ENCODE results near the gene FADS1. TPM values are rescaled to one million over a fixed set of nuclear protein-coding genes. Genes with fewer than 3 reads are reported as not detected.

The FADS1 gene
- total RNA-seq, 1 experiment from 2014 or later = 150 TPM

- H3K4me2 ChIP-seq = no peak overlapping the region
- no TSS peak for BruUV-seq (replicated peaks)
Observed at GRCh38 chr11:61775606-61776554, 40.9 kb downstream of the FADS1 start.

GRCh38 chr11:61775106-61775505 lies 41.7 kb downstream of the FADS1 start:
- CTCF ChIA-PET = interaction anchor here (0.9 kb wide), 1 partner anchor 305 kb away, joined by 3 read pairs; no protein-coding TSS in a partner anchor
- H3K79me2 ChIP-seq (ENCODE audit: low read depth) = no peaks in the 10 kb centered on the region
- TF ChIP-seq EZH2 (IDR thresholded peaks at IDR 0.05; ENCODE audit: low read depth) = no peak
- TF ChIP-seq, protein P1, sequence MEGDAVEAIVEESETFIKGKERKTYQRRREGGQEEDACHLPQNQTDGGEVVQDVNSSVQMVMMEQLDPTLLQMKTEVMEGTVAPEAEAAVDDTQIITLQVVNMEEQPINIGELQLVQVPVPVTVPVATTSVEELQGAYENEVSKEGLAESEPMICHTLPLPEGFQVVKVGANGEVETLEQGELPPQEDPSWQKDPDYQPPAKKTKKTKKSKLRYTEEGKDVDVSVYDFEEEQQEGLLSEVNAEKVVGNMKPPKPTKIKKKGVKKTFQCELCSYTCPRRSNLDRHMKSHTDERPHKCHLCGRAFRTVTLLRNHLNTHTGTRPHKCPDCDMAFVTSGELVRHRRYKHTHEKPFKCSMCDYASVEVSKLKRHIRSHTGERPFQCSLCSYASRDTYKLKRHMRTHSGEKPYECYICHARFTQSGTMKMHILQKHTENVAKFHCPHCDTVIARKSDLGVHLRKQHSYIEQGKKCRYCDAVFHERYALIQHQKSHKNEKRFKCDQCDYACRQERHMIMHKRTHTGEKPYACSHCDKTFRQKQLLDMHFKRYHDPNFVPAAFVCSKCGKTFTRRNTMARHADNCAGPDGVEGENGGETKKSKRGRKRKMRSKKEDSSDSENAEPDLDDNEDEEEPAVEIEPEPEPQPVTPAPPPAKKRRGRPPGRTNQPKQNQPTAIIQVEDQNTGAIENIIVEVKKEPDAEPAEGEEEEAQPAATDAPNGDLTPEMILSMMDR (conservative IDR thresholded peaks at IDR 0.05) = no peak
- H3K27ac ChIP-seq = no peak overlapping the region
- H3F3A ChIP-seq (ENCODE audit: insufficient read depth, low read depth) = no peaks in the 10 kb centered on the region
- intact Hi-C loops (cut with micrococcal nuclease; ENCODE audit: unreplicated experiment) = no loop called here
- no peaks in the 10 kb centered on the region for H4K20me1 ChIP-seq (ENCODE audit: insufficient read depth)
- H3K9me2 ChIP-seq (ENCODE audit: insufficient read depth) = no peaks in the 10 kb centered on the region
- no peak overlapping the region for H2AFZ ChIP-seq
- no peaks in the 10 kb centered on the region for H3K27me3 ChIP-seq (ENCODE audit: insufficient read depth, low read depth)
- no TSS peak for BruUV-seq (replicated peaks)
- no peak overlapping the region for H3K4me2 ChIP-seq
- no peaks in the 10 kb centered on the region for H3K9me3 ChIP-seq (ENCODE audit: insufficient read depth, low read depth)
- DNase-seq = no peak
- peaks cover 6% of the 10 kb centered on the region for H3K4me1 ChIP-seq (replicated peaks; ENCODE audit: insufficient read depth)
- POLR2A ChIA-PET (ENCODE audit: unreplicated experiment) = no interaction called here
- no peaks in the 10 kb centered on the region for H3K36me3 ChIP-seq (ENCODE audit: low read depth)
- H3K4me3 ChIP-seq = no peak overlapping the region

More at GRCh38 chr11:61775606-61776554, 40.9 kb downstream of the FADS1 start:
- Histone ChIP-seq H3F3A (ENCODE audit: insufficient read depth, low read depth) (no peaks in the 10 kb centered on the region), H3K9me2 (ENCODE audit: insufficient read depth) (no peaks in the 10 kb centered on the region), H3K36me3 (ENCODE audit: low read depth) (no peaks in the 10 kb centered on the region), H3K4me3 (no peak overlapping the region), H3K79me2 (ENCODE audit: low read depth) (no peaks in the 10 kb centered on the region), H3K9me3 (ENCODE audit: insufficient read depth, low read depth) (no peaks in the 10 kb centered on the region), H3K27me3 (ENCODE audit: insufficient read depth, low read depth) (no peaks in the 10 kb centered on the region), H2AFZ (no peak overlapping the region), H4K20me1 (ENCODE audit: insufficient read depth) (no peaks in the 10 kb centered on the region), H3K4me1 (replicated peaks; ENCODE audit: insufficient read depth) (peaks cover 6% of the 10 kb centered on the region), H3K27ac (no peak overlapping the region)
- ChIA-PET POLR2A (ENCODE audit: unreplicated experiment) (no interaction called here), CTCF (interaction anchor here (0.6 to 0.9 kb wide), 2 partner anchors 28 to 304 kb away, joined by 3 read pairs; no protein-coding TSS in a partner anchor)
- TF ChIP-seq EZH2 (IDR thresholded peaks at IDR 0.05; ENCODE audit: low read depth) = no peak
- TF ChIP-seq, protein P1 (conservative IDR thresholded peaks at IDR 0.05) = no peak
- intact Hi-C loops (cut with micrococcal nuclease; ENCODE audit: unreplicated experiment) = loop anchor here (1.0 kb wide), 1 partner anchor 29 kb away; no protein-coding TSS in a partner anchor
- no peak for DNase-seq

GRCh38 chr11:61774411-61774810 lies 42.4 kb downstream of the FADS1 start:
- Histone ChIP-seq H3K4me1 (replicated peaks; ENCODE audit: insufficient read depth) (peaks cover 6% of the 10 kb centered on the region), H4K20me1 (ENCODE audit: insufficient read depth) (no peaks in the 10 kb centered on the region), H3K36me3 (ENCODE audit: low read depth) (no peaks in the 10 kb centered on the region), H3K27ac (no peak overlapping the region), H3K4me2 (no peak overlapping the region), H2AFZ (no peak overlapping the region), H3K79me2 (ENCODE audit: low read depth) (no peaks in the 10 kb centered on the region), H3K4me3 (no peak overlapping the region), H3K9me2 (ENCODE audit: insufficient read depth) (no peaks in the 10 kb centered on the region), H3K9me3 (ENCODE audit: insufficient read depth, low read depth) (no peaks in the 10 kb centered on the region), H3F3A (ENCODE audit: insufficient read depth, low read depth) (no peaks in the 10 kb centered on the region), H3K27me3 (ENCODE audit: insufficient read depth, low read depth) (no peaks in the 10 kb centered on the region)
- no peak for DNase-seq
- ChIA-PET POLR2A (ENCODE audit: unreplicated experiment) (no interaction called here), CTCF (no interaction called here)
- TF ChIP-seq, protein P1 (conservative IDR thresholded peaks at IDR 0.05) = no peak
- no peak for TF ChIP-seq EZH2 (IDR thresholded peaks at IDR 0.05; ENCODE audit: low read depth)
- intact Hi-C loops (cut with micrococcal nuclease; ENCODE audit: unreplicated experiment) = no loop called here
- BruUV-seq (replicated peaks) = no TSS peak

Measured in PC-9 (cell line).